K562 (cell line): ENCODE data around the gene TTC31. TPM values are rescaled to one million over a fixed set of nuclear protein-coding genes. Genes with fewer than 3 reads are reported as not detected.

Source experiments
- CBX8 ChIP-seq: fragments of 200-600 bp; sonication (generic); IDR thresholded peaks from 2 replicates; pipeline ENCODE4 v1.6.1; 2012; ENCODE audit warnings: borderline replicate concordance, mixed run types, low read depth, mild to moderate bottlenecking, moderate library complexity, mixed read lengths, low read length, control low read depth, inconsistent platforms; ENCODE audit not compliant: poor library complexity, severe bottlenecking; ENCODE audit errors: extremely low read depth
- HDAC2 ChIP-seq: fragments of 450-650 bp; IDR thresholded peaks from 2 replicates; pipeline ENCODE4 v1.6.1; 2016; ENCODE audit warnings: mild to moderate bottlenecking
- NFE2 ChIP-seq: IDR thresholded peaks from 2 replicates; pipeline ENCODE4 v1.6.1; 2014; ENCODE audit warnings: antibody characterized with exemption, low read depth
- NFIX ChIP-seq: fragments of 250-450 bp; sonication (Bioruptor Pico); IDR thresholded peaks from 2 replicates; pipeline ENCODE4 v1.4.0; 2020; ENCODE audit warnings: low read depth, mild to moderate bottlenecking, moderate library complexity
- OTX1 ChIP-seq: fragments of 450-650 bp; formaldehyde crosslinking; IDR thresholded peaks from 2 replicates; pipeline ENCODE4 v1.4.0; 2022; ENCODE audit warnings: mild to moderate bottlenecking
- ZNF133 ChIP-seq: fragments of 250-450 bp; sonication (Bioruptor Pico); IDR thresholded peaks from 2 replicates; pipeline ENCODE4 v1.4.0; 2020; ENCODE audit warnings: mild to moderate bottlenecking
- ZNF695 ChIP-seq: fragments of 450-650 bp; formaldehyde crosslinking; IDR thresholded peaks from 2 replicates; pipeline ENCODE4 v1.4.0; 2020; ENCODE audit warnings: mild to moderate bottlenecking, moderate library complexity
- polyA plus RNA-seq, 8 experiments: library from polyadenylated mRNA; depleted of rRNA in 4 of 8; stranded (reverse) in 5 of 8; unstranded in 3 of 8; fragments of >200 nt; fragmentation: Nextera tagmentation in 2 of 8; fragmentation: Illumina TruSeq in 1 of 8; extraction: Ambion mirVana in 2 of 8; extraction: Trizol in 1 of 8; gene quantifications; 2 replicates each; pipeline versions ENCODE4 v1.2.1 to v1.2.3, GENCODE V29; 2011 to 2014; ENCODE audit warnings: inconsistent platforms in 1 of 8, missing spikeins in 1 of 8
- total RNA-seq, 7 experiments: library from RNA; depleted of rRNA in 6 of 7; stranded (reverse); fragments of >200 nt in 6 of 7; fragmentation: Illumina TruSeq in 2 of 7; extraction: Trizol in 2 of 7; gene quantifications; 2 replicates each; pipeline versions ENCODE4 v1.2.1 to v1.2.3, GENCODE V29; 2011 to 2021; ENCODE audit warnings: low replicate concordance in 1 of 7
- TF ChIP-seq, protein P1 (sequence below): fragments of 250-450 bp; sonication (Bioruptor Pico); IDR thresholded peaks from 2 replicates; pipeline ENCODE4 v1.4.0; 2020
- TF ChIP-seq, protein P2 (sequence below): fragments of 450-650 bp; IDR thresholded peaks from one replicate; pipeline ENCODE4 v1.6.1; 2018; ENCODE audit warnings: mild to moderate bottlenecking, moderate library complexity; ENCODE audit not compliant: partially characterized antibody
- TF ChIP-seq, protein P3 (sequence below): fragments of 200-600 bp; sonication (generic); IDR thresholded peaks from one replicate; pipeline ENCODE4 v1.6.1; 2012; ENCODE audit warnings: mild to moderate bottlenecking, low read depth, low read length, inconsistent platforms

TTC31 gene
- total and polyA plus RNA-seq, 9 of the 15 experiments (the other 6 are each of a cell fraction or from before 2014, with no cell fraction given), result 4.7 to 30.5 (median 15.9) TPM

DNA sequence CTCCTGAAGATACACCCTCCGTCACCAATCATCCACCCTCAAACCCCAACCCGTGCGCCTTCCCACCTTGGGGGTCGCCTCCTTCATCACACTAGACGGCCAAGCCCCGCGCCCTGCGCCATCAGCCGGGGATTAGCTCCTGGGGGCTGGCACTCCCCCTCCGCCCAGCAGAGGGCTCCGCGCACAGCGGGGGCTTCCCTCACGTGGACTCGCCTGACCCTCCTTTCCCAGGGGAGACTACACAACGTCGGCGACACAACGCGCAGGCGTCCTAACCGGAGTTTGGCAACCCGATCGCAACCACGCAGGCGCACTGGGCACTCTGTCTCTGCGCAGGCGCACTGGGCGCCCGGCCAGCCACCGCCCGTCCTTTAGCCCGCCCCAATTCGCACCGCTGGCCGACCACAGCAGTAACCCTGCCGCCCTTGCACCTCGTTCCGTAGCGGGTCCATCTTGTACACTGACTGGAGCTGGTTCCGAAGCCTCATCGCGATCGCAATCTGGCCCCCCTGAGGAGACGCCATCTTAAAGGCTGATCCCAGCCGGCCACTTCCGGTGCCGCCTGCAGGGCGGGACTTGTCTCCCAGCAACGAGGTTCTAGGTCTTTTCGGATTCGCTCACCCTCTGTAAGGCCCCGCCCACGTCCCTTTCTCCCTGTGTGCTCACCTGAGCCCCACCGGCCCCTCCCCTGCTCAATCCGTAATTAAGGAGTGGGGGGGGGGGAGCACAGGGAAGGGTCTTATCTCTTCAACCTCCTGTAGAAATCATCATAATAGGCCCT, 24.5 kb downstream of the TTC31 start, which contains the start of gene PCGF1 (continued):
- TF ChIP-seq, protein P1, sequence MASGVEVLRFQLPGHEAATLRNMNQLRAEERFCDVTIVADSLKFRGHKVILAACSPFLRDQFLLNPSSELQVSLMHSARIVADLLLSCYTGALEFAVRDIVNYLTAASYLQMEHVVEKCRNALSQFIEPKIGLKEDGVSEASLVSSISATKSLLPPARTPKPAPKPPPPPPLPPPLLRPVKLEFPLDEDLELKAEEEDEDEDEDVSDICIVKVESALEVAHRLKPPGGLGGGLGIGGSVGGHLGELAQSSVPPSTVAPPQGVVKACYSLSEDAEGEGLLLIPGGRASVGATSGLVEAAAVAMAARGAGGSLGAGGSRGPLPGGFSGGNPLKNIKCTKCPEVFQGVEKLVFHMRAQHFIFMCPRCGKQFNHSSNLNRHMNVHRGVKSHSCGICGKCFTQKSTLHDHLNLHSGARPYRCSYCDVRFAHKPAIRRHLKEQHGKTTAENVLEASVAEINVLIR (CRISPR knock-in tag), result no peak
- no peak for TF ChIP-seq NFIX (CRISPR knock-in tag)
- 0 out of 2 replicates have a peak, but pooled peaks have one; percentile 37 for TF ChIP-seq HDAC2
- TF ChIP-seq ZNF133 (CRISPR knock-in tag), result no peak
- TF ChIP-seq CBX8, result no peak
- TF ChIP-seq, protein P2, sequence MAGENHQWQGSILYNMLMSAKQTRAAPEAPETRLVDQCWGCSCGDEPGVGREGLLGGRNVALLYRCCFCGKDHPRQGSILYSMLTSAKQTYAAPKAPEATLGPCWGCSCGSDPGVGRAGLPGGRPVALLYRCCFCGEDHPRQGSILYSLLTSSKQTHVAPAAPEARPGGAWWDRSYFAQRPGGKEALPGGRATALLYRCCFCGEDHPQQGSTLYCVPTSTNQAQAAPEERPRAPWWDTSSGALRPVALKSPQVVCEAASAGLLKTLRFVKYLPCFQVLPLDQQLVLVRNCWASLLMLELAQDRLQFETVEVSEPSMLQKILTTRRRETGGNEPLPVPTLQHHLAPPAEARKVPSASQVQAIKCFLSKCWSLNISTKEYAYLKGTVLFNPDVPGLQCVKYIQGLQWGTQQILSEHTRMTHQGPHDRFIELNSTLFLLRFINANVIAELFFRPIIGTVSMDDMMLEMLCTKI, result no peak
- TF ChIP-seq ZNF695, result peak; percentile 30; the same call in 1 of the 2 replicates
- TF ChIP-seq NFE2, result 0 out of 2 replicates have a peak, but pooled peaks have one; percentile 2
- peak; percentile 65; the same call in 1 of the 2 replicates for TF ChIP-seq OTX1 (CRISPR knock-in tag)
- TF ChIP-seq, protein P3, sequence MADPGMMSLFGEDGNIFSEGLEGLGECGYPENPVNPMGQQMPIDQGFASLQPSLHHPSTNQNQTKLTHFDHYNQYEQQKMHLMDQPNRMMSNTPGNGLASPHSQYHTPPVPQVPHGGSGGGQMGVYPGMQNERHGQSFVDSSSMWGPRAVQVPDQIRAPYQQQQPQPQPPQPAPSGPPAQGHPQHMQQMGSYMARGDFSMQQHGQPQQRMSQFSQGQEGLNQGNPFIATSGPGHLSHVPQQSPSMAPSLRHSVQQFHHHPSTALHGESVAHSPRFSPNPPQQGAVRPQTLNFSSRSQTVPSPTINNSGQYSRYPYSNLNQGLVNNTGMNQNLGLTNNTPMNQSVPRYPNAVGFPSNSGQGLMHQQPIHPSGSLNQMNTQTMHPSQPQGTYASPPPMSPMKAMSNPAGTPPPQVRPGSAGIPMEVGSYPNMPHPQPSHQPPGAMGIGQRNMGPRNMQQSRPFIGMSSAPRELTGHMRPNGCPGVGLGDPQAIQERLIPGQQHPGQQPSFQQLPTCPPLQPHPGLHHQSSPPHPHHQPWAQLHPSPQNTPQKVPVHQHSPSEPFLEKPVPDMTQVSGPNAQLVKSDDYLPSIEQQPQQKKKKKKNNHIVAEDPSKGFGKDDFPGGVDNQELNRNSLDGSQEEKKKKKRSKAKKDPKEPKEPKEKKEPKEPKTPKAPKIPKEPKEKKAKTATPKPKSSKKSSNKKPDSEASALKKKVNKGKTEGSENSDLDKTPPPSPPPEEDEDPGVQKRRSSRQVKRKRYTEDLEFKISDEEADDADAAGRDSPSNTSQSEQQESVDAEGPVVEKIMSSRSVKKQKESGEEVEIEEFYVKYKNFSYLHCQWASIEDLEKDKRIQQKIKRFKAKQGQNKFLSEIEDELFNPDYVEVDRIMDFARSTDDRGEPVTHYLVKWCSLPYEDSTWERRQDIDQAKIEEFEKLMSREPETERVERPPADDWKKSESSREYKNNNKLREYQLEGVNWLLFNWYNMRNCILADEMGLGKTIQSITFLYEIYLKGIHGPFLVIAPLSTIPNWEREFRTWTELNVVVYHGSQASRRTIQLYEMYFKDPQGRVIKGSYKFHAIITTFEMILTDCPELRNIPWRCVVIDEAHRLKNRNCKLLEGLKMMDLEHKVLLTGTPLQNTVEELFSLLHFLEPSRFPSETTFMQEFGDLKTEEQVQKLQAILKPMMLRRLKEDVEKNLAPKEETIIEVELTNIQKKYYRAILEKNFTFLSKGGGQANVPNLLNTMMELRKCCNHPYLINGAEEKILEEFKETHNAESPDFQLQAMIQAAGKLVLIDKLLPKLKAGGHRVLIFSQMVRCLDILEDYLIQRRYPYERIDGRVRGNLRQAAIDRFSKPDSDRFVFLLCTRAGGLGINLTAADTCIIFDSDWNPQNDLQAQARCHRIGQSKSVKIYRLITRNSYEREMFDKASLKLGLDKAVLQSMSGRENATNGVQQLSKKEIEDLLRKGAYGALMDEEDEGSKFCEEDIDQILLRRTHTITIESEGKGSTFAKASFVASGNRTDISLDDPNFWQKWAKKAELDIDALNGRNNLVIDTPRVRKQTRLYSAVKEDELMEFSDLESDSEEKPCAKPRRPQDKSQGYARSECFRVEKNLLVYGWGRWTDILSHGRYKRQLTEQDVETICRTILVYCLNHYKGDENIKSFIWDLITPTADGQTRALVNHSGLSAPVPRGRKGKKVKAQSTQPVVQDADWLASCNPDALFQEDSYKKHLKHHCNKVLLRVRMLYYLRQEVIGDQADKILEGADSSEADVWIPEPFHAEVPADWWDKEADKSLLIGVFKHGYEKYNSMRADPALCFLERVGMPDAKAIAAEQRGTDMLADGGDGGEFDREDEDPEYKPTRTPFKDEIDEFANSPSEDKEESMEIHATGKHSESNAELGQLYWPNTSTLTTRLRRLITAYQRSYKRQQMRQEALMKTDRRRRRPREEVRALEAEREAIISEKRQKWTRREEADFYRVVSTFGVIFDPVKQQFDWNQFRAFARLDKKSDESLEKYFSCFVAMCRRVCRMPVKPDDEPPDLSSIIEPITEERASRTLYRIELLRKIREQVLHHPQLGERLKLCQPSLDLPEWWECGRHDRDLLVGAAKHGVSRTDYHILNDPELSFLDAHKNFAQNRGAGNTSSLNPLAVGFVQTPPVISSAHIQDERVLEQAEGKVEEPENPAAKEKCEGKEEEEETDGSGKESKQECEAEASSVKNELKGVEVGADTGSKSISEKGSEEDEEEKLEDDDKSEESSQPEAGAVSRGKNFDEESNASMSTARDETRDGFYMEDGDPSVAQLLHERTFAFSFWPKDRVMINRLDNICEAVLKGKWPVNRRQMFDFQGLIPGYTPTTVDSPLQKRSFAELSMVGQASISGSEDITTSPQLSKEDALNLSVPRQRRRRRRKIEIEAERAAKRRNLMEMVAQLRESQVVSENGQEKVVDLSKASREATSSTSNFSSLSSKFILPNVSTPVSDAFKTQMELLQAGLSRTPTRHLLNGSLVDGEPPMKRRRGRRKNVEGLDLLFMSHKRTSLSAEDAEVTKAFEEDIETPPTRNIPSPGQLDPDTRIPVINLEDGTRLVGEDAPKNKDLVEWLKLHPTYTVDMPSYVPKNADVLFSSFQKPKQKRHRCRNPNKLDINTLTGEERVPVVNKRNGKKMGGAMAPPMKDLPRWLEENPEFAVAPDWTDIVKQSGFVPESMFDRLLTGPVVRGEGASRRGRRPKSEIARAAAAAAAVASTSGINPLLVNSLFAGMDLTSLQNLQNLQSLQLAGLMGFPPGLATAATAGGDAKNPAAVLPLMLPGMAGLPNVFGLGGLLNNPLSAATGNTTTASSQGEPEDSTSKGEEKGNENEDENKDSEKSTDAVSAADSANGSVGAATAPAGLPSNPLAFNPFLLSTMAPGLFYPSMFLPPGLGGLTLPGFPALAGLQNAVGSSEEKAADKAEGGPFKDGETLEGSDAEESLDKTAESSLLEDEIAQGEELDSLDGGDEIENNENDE, result no peak
